Body of pancreas (tissue), 2 donors: ENCODE results near the gene ZSWIM1. TPM values are rescaled to one million over a fixed set of nuclear protein-coding genes. Genes with fewer than 3 reads are reported as not detected.

Experiments used
- total RNA-seq, 2 donors: library from RNA; depleted of rRNA; stranded (reverse); fragments of >200 nt; gene quantifications; one replicate each; pipeline ENCODE4 v1.1.0, GENCODE V29; 2016

ZSWIM1 gene
- total RNA-seq, 2 donors from 2014 or later: 5.2 to 7.6 TPM

Other genes with a start within 250 kb of the ZSWIM1 start
- gene WFDC9, start 249.9 kb upstream of the ZSWIM1 start, total RNA-seq: not detected
- not detected for gene WFDC11, start 211.0 kb upstream of the ZSWIM1 start, total RNA-seq
- not detected for gene WFDC13, start 179.2 kb upstream of the ZSWIM1 start, total RNA-seq
- not detected for gene WFDC10B, start 176.2 kb upstream of the ZSWIM1 start, total RNA-seq
- gene SPINT4, start 158.9 kb upstream of the ZSWIM1 start, total RNA-seq: not detected
- not detected for gene WFDC3, start 89.3 kb upstream of the ZSWIM1 start, total RNA-seq
- 10 to 100 TPM; 14.8 to 18.9 TPM for gene DNTTIP1, start 89.3 kb upstream of the ZSWIM1 start, total RNA-seq
- gene UBE2C, start 68.6 kb upstream of the ZSWIM1 start, total RNA-seq: not detected
- gene TNNC2, start 53.9 kb upstream of the ZSWIM1 start, total RNA-seq: not detected
- gene SNX21, start 47.4 kb upstream of the ZSWIM1 start, total RNA-seq: 10 to 100 TPM; 42.8 to 46.5 TPM
- gene ACOT8, start 23.8 kb upstream of the ZSWIM1 start, total RNA-seq: 10 to 100 TPM; 36.8 to 42.8 TPM
- gene ZSWIM3, start 23.6 kb upstream of the ZSWIM1 start, total RNA-seq: 1 to 10 TPM; 1.6 to 2.1 TPM
- 1 to 10 TPM; 1.3 to 2.6 TPM for gene SPATA25, start 6.4 kb downstream of the ZSWIM1 start, total RNA-seq
- 1 to 10 TPM; 3.3 to 5.2 TPM for gene NEURL2, start 10.0 kb downstream of the ZSWIM1 start, total RNA-seq
- gene CTSA, start 10.1 kb downstream of the ZSWIM1 start, total RNA-seq: 10 to 100 TPM; 41.0 to 43.8 TPM
- 100 to 1,000 TPM; 109 to 198 TPM for gene PLTP, start 30.9 kb downstream of the ZSWIM1 start, total RNA-seq
- gene PCIF1, start 53.5 kb downstream of the ZSWIM1 start, total RNA-seq: 10 to 100 TPM; 20.2 to 28.7 TPM
- gene ZNF335, start 91.0 kb downstream of the ZSWIM1 start, total RNA-seq: 10 to 100 TPM; 21.8 to 41.9 TPM
- under 1 TPM in 1 of 2 donors, not detected in 1; 0.26 TPM for gene MMP9, start 127.7 kb downstream of the ZSWIM1 start, total RNA-seq
- not detected for gene SLC12A5, start 148.0 kb downstream of the ZSWIM1 start, total RNA-seq
- gene NCOA5, start 208.7 kb downstream of the ZSWIM1 start, total RNA-seq: 10 to 100 TPM; 11.9 to 13.7 TPM
- gene CD40, start 237.1 kb downstream of the ZSWIM1 start, total RNA-seq: 10 to 100 TPM in 1 of 2 donors, 1 to 10 TPM in 1; 8.9 to 14.5 TPM